ENCODE results near the gene CTNNA3. TPM values are rescaled to one million over a fixed set of nuclear protein-coding genes. Genes with fewer than 3 reads are reported as not detected.

CTNNA3 gene
- total RNA-seq, 1 donor from 2014 or later = 0.30 TPM

GRCh38 chr10:67319976-67320375, 376.0 kb downstream of the CTNNA3 start:
- H3K36me3 Mint-ChIP-seq (ENCODE audit: unreplicated experiment) = no peaks in the 10 kb centered on the region
- no peak overlapping the region for H3K4me3 Mint-ChIP-seq (ENCODE audit: unreplicated experiment)
- TF ChIP-seq CTCF (IDR thresholded peaks at IDR 0.05) = no peak
- no peak for DNase-seq (ENCODE audit: extremely low spot score, unreplicated experiment)
- no peaks in the 10 kb centered on the region for H3K4me1 Mint-ChIP-seq (ENCODE audit: unreplicated experiment)
- peaks cover 7% of the 10 kb centered on the region for H3K9me3 Mint-ChIP-seq (ENCODE audit: unreplicated experiment)
- peaks cover 6% of the 10 kb centered on the region for H3K27me3 Mint-ChIP-seq (ENCODE audit: unreplicated experiment)
- no peak overlapping the region for H3K27ac Mint-ChIP-seq (ENCODE audit: unreplicated experiment)

- Mint-ChIP-seq H3K27me3 (ENCODE audit: unreplicated experiment) (peaks cover 8% of the 10 kb centered on the region), H3K4me3 (ENCODE audit: unreplicated experiment) (no peak overlapping the region), H3K9me3 (ENCODE audit: unreplicated experiment) (no peaks in the 10 kb centered on the region), H3K27ac (ENCODE audit: unreplicated experiment) (no peak overlapping the region), H3K36me3 (ENCODE audit: unreplicated experiment) (no peaks in the 10 kb centered on the region), H3K4me1 (ENCODE audit: unreplicated experiment) (no peaks in the 10 kb centered on the region)
- no peak for DNase-seq (ENCODE audit: extremely low spot score, unreplicated experiment)
- no peak for TF ChIP-seq CTCF (IDR thresholded peaks at IDR 0.05)
Measured at GRCh38 chr10:67308912-67309311, 387.1 kb downstream of the CTNNA3 start.

GRCh38 chr10:67306588-67307205, 389.3 kb downstream of the CTNNA3 start:
- Mint-ChIP-seq H3K4me3 (ENCODE audit: unreplicated experiment) (no peak overlapping the region), H3K4me1 (ENCODE audit: unreplicated experiment) (no peaks in the 10 kb centered on the region), H3K27me3 (ENCODE audit: unreplicated experiment) (peaks cover 5% of the 10 kb centered on the region), H3K36me3 (ENCODE audit: unreplicated experiment) (no peaks in the 10 kb centered on the region), H3K9me3 (ENCODE audit: unreplicated experiment) (no peaks in the 10 kb centered on the region), H3K27ac (ENCODE audit: unreplicated experiment) (no peak overlapping the region)
- no peak for DNase-seq (ENCODE audit: extremely low spot score, unreplicated experiment)
- TF ChIP-seq CTCF (IDR thresholded peaks at IDR 0.05) = peak; percentile 68

GRCh38 chr10:67302701-67303100, 393.3 kb downstream of the CTNNA3 start:
- no peak overlapping the region for H3K4me3 Mint-ChIP-seq (ENCODE audit: unreplicated experiment)
- peaks cover 2% of the 10 kb centered on the region for H3K27me3 Mint-ChIP-seq (ENCODE audit: unreplicated experiment)
- H3K9me3 Mint-ChIP-seq (ENCODE audit: unreplicated experiment) = no peaks in the 10 kb centered on the region
- H3K36me3 Mint-ChIP-seq (ENCODE audit: unreplicated experiment) = no peaks in the 10 kb centered on the region
- no peak for DNase-seq (ENCODE audit: extremely low spot score, unreplicated experiment)
- TF ChIP-seq CTCF (IDR thresholded peaks at IDR 0.05) = no peak
- H3K27ac Mint-ChIP-seq (ENCODE audit: unreplicated experiment) = no peak overlapping the region
- no peaks in the 10 kb centered on the region for H3K4me1 Mint-ChIP-seq (ENCODE audit: unreplicated experiment)

- no peak overlapping the region for H3K4me3 Mint-ChIP-seq (ENCODE audit: unreplicated experiment)
- H3K4me1 Mint-ChIP-seq (ENCODE audit: unreplicated experiment) = no peaks in the 10 kb centered on the region
- H3K36me3 Mint-ChIP-seq (ENCODE audit: unreplicated experiment) = no peaks in the 10 kb centered on the region
- no peak overlapping the region for H3K27ac Mint-ChIP-seq (ENCODE audit: unreplicated experiment)
- DNase-seq (ENCODE audit: extremely low spot score, unreplicated experiment) = no peak
- TF ChIP-seq CTCF (IDR thresholded peaks at IDR 0.05) = no peak
- H3K27me3 Mint-ChIP-seq (ENCODE audit: unreplicated experiment) = no peaks in the 10 kb centered on the region
- H3K9me3 Mint-ChIP-seq (ENCODE audit: unreplicated experiment) = no peaks in the 10 kb centered on the region
Measured at GRCh38 chr10:67299761-67300160, 396.2 kb downstream of the CTNNA3 start.
